Tibial nerve (tissue), 4 donors: ENCODE measurements around the gene GGCT.
A peak's percentile ranks its signal among the peaks of the same experiment; 100 is the strongest.

ENCODE experiments used
- EP300 ChIP-seq, 2 donors: sonication (generic); formaldehyde crosslinking; IDR thresholded peaks; one replicate each; pipeline ENCODE4 v1.6.1; 2017; ENCODE audit warnings: antibody characterized with exemption in 2 of 2, mild to moderate bottlenecking in 1 of 2
- POLR2A ChIP-seq, 2 donors: fragments of 450-650 bp; IDR thresholded peaks; one replicate each; pipeline ENCODE4 v1.6.1; 2017; ENCODE audit warnings: antibody characterized with exemption in 2 of 2, mild to moderate bottlenecking in 2 of 2, moderate library complexity in 2 of 2
- TF ChIP-seq, protein P1 (sequence below), 5 experiments: fragments of 200-600 bp in 3 of 5; fragments of 450-650 bp in 2 of 5; sonication (generic) in 3 of 5; IDR thresholded peaks; one replicate each; pipeline ENCODE4 v1.5.1; 2016 to 2019; ENCODE audit warnings: antibody characterized with exemption in 5 of 5, mild to moderate bottlenecking in 3 of 5, moderate library complexity in 2 of 5

DNA sequence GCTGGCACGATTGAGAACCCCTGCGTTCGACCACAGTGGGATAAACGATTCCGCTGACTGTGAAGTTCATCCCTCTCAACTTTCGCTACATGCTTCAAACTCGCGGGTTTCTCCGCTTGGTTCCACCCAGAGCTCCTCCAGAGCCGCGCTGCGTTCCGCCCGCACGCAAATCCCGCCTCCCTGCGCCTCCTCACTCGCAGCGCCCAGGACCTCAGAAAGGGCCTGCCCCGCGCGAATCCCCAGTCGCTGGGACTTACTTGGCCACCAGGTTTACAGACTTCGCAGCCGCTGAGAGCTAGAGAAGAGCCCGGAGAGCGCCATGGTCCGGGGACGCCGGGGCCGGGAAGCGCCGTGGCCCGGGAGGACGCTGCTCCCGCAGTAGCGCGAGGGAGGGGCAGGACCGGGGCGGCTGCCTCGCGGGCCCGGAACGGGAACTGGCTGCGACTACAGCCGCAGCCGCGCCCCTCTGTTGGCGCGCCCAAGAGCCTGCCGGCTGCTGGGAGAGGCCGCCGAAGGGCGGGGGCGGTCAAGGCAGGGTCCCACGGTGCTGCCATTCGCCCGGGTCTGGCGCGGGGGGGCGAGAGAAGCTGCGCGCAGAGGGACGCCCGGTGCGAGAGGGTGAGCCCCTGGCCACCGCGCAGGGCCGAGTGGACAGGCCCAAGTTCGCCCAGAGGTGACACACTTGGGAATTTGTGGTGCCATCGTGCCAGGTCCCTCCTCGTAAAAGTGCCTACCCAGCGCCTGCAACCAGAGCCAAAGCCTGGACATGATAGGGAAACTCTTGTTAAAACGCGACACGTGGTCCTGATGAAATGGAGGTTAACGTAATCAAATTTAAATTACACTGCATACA is 26.1 kb downstream of the GGCT start, which contains the start of gene NOD1:
- TF ChIP-seq, protein P1, sequence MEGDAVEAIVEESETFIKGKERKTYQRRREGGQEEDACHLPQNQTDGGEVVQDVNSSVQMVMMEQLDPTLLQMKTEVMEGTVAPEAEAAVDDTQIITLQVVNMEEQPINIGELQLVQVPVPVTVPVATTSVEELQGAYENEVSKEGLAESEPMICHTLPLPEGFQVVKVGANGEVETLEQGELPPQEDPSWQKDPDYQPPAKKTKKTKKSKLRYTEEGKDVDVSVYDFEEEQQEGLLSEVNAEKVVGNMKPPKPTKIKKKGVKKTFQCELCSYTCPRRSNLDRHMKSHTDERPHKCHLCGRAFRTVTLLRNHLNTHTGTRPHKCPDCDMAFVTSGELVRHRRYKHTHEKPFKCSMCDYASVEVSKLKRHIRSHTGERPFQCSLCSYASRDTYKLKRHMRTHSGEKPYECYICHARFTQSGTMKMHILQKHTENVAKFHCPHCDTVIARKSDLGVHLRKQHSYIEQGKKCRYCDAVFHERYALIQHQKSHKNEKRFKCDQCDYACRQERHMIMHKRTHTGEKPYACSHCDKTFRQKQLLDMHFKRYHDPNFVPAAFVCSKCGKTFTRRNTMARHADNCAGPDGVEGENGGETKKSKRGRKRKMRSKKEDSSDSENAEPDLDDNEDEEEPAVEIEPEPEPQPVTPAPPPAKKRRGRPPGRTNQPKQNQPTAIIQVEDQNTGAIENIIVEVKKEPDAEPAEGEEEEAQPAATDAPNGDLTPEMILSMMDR (IDR thresholded peaks at IDR 0.05), result peak; percentile 5 to 57 (median 25)
- peak; percentile 6 to 67 for TF ChIP-seq POLR2A (IDR thresholded peaks at IDR 0.05)
- peak in 1 of 2 donors; percentile 88 for TF ChIP-seq EP300 (IDR thresholded peaks at IDR 0.05)
